H1 (cell line): ENCODE results near the gene SH3GL2. TPM values are rescaled to one million over a fixed set of nuclear protein-coding genes. Genes with fewer than 3 reads are reported as not detected.

Source experiments
- CEBPB ChIP-seq: IDR thresholded peaks from 2 replicates; pipeline ENCODE4 v1.6.1; 2012; ENCODE audit warnings: low read depth, low read length
- CHD7 ChIP-seq: fragments of 300-600 bp; sonication (generic); IDR thresholded peaks from 2 replicates; pipeline ENCODE4 v1.7.1; 2012; ENCODE audit warnings: low read length, moderate library complexity, mild to moderate bottlenecking, inconsistent platforms; ENCODE audit not compliant: insufficient replicate concordance
- FOSL1 ChIP-seq: IDR thresholded peaks from 2 replicates; pipeline ENCODE4 v1.6.1; 2011; ENCODE audit warnings: mild to moderate bottlenecking, low read depth, low read length, moderate library complexity; ENCODE audit not compliant: insufficient read depth
- HDAC6 ChIP-seq: IDR thresholded peaks from one replicate; pipeline ENCODE4 v1.7.1; 2012; ENCODE audit warnings: low read depth, mild to moderate bottlenecking, inconsistent platforms, low read length, moderate library complexity
- MAX ChIP-seq: IDR thresholded peaks from 2 replicates; pipeline ENCODE4 v1.6.1; 2012; ENCODE audit warnings: inconsistent platforms
- POLR2AphosphoS5 ChIP-seq: IDR thresholded peaks from 2 replicates; pipeline ENCODE4 v1.6.1; 2011; ENCODE audit warnings: low read depth, low read length
- RBBP5 ChIP-seq: IDR thresholded peaks from 2 replicates; pipeline ENCODE4 v1.7.1; 2012; ENCODE audit warnings: low read depth, mild to moderate bottlenecking, inconsistent platforms, low read length, moderate library complexity, borderline replicate concordance
- SUZ12 ChIP-seq: fragments of 200-600 bp; sonication (generic); IDR thresholded peaks from 2 replicates; pipeline ENCODE4 v1.6.1; 2012; ENCODE audit warnings: mild to moderate bottlenecking, inconsistent platforms, low read length, moderate library complexity, mixed read lengths
- ZNF274 ChIP-seq: IDR thresholded peaks from 2 replicates; pipeline ENCODE4 v1.7.0; 2012; ENCODE audit warnings: low read length, borderline replicate concordance; ENCODE audit errors: extremely low read depth
- polyA plus RNA-seq, 7 experiments: library from polyadenylated mRNA; depleted of rRNA in 3 of 7; stranded (reverse) in 5 of 7; unstranded in 2 of 7; fragments of >200 nt in 5 of 7; fragments of 200-250 nt in 2 of 7; gene quantifications; 1 replicate in 5 of 7; 2 replicates in 1 of 7; 4 replicates in 1 of 7; pipeline versions ENCODE4 v1.2.1 to v1.2.3, GENCODE V29; 2011 to 2013; ENCODE audit warnings: missing spikeins in 2 of 7, mixed read lengths in 2 of 7
- total RNA-seq: library from RNA; stranded (reverse); fragmentation: NEBNext Ultra II Directional; extraction: Animal tissue kit (Norgen Biotek cat#: 25700); gene quantifications from 2 replicates; pipeline ENCODE4 v1.2.1, GENCODE V29; 2021

SH3GL2 gene
- total and polyA plus RNA-seq, 2 of the 8 experiments (the other 6 are each of a cell fraction or from before 2014, with no cell fraction given), result 4.7 to 5.3 TPM

- no peak for TF ChIP-seq CHD7
- TF ChIP-seq CEBPB, result no peak
- peak; percentile 56 for TF ChIP-seq SUZ12
- peak; percentile 70 for TF ChIP-seq POLR2AphosphoS5
- no peak for TF ChIP-seq FOSL1
- peak; percentile 98 for TF ChIP-seq RBBP5
- TF ChIP-seq HDAC6, result no peak
- peak; percentile 91 for TF ChIP-seq MAX
- TF ChIP-seq ZNF274, result no peak
These were observed at the start of gene SH3GL2 (continued) for GRCh38 chr9:17578911-17579793.
